H1 (cell line): ENCODE data around the gene PRRX1. TPM values are rescaled to one million over a fixed set of nuclear protein-coding genes. Genes with fewer than 3 reads are reported as not detected.

Experiments used
- KDM5A ChIP-seq: fragments of 200-600 bp; IDR thresholded peaks from 2 replicates; pipeline ENCODE4 v1.7.1; 2012; ENCODE audit warnings: mild to moderate bottlenecking, low read length, inconsistent platforms, mixed read lengths
- SP2 ChIP-seq: IDR thresholded peaks from 2 replicates; pipeline ENCODE4 v1.6.1; 2012; ENCODE audit warnings: mild to moderate bottlenecking, low read length, inconsistent platforms
- polyA plus RNA-seq, 7 experiments: library from polyadenylated mRNA; depleted of rRNA in 3 of 7; stranded (reverse) in 5 of 7; unstranded in 2 of 7; fragments of >200 nt in 5 of 7; fragments of 200-250 nt in 2 of 7; gene quantifications; 1 replicate in 5 of 7; 2 replicates in 1 of 7; 4 replicates in 1 of 7; pipeline versions ENCODE4 v1.2.1 to v1.2.3, GENCODE V29; 2011 to 2013; ENCODE audit warnings: missing spikeins in 2 of 7, mixed read lengths in 2 of 7
- total RNA-seq: library from RNA; stranded (reverse); fragmentation: NEBNext Ultra II Directional; extraction: Animal tissue kit (Norgen Biotek cat#: 25700); gene quantifications from 2 replicates; pipeline ENCODE4 v1.2.1, GENCODE V29; 2021
- TF ChIP-seq, protein P1 (sequence below): fragments of 300-600 bp; sonication (generic); IDR thresholded peaks from 2 replicates; pipeline ENCODE4 v1.7.1; 2012; ENCODE audit warnings: low read length, moderate library complexity, mild to moderate bottlenecking, inconsistent platforms; ENCODE audit not compliant: insufficient replicate concordance
- TF ChIP-seq, protein P2 (sequence below): IDR thresholded peaks from 2 replicates; pipeline ENCODE4 v1.6.1; 2012; ENCODE audit warnings: low read length, inconsistent platforms
- TF ChIP-seq, protein P3 (sequence below): IDR thresholded peaks from 2 replicates; pipeline ENCODE4 v1.6.1; 2011; ENCODE audit warnings: low read length, improper control_type of control experiment
- TF ChIP-seq, protein P4 (sequence below), 3 experiments: IDR thresholded peaks; 1 replicate in 2 of 3; 2 replicates in 1 of 3; pipeline versions ENCODE4 v1.5.1 to v1.6.1; 2011; ENCODE audit warnings: low read length in 3 of 3, mild to moderate bottlenecking in 3 of 3, inconsistent platforms in 2 of 3, low read depth in 1 of 3, moderate library complexity in 1 of 3; ENCODE audit not compliant: insufficient read depth in 1 of 3; ENCODE audit errors: control extremely low read depth in 1 of 3

PRRX1 gene
- total and polyA plus RNA-seq, 2 of the 8 experiments (the other 6 are each of a cell fraction or from before 2014, with no cell fraction given): not detected

DNA sequence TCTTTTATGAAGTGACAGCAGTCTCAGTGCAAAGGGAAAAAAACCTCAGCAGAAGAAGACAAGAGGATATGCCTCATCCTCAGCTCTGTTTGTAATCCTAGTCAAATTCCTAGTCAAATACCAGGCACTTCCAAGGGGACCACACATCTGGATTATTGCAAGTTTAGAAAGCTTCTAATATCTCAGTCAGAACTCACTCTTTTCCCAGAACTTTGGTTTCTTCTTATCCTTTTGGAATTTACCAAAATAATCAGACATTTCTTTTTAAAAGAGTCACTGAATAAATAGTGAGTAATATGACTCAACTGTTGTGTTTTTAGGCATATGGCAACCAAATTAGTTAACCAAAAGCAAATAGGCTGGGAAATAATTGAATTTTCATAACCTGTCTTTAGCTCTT lies 47.8 kb downstream of the PRRX1 start (continued):
- TF ChIP-seq, protein P1, sequence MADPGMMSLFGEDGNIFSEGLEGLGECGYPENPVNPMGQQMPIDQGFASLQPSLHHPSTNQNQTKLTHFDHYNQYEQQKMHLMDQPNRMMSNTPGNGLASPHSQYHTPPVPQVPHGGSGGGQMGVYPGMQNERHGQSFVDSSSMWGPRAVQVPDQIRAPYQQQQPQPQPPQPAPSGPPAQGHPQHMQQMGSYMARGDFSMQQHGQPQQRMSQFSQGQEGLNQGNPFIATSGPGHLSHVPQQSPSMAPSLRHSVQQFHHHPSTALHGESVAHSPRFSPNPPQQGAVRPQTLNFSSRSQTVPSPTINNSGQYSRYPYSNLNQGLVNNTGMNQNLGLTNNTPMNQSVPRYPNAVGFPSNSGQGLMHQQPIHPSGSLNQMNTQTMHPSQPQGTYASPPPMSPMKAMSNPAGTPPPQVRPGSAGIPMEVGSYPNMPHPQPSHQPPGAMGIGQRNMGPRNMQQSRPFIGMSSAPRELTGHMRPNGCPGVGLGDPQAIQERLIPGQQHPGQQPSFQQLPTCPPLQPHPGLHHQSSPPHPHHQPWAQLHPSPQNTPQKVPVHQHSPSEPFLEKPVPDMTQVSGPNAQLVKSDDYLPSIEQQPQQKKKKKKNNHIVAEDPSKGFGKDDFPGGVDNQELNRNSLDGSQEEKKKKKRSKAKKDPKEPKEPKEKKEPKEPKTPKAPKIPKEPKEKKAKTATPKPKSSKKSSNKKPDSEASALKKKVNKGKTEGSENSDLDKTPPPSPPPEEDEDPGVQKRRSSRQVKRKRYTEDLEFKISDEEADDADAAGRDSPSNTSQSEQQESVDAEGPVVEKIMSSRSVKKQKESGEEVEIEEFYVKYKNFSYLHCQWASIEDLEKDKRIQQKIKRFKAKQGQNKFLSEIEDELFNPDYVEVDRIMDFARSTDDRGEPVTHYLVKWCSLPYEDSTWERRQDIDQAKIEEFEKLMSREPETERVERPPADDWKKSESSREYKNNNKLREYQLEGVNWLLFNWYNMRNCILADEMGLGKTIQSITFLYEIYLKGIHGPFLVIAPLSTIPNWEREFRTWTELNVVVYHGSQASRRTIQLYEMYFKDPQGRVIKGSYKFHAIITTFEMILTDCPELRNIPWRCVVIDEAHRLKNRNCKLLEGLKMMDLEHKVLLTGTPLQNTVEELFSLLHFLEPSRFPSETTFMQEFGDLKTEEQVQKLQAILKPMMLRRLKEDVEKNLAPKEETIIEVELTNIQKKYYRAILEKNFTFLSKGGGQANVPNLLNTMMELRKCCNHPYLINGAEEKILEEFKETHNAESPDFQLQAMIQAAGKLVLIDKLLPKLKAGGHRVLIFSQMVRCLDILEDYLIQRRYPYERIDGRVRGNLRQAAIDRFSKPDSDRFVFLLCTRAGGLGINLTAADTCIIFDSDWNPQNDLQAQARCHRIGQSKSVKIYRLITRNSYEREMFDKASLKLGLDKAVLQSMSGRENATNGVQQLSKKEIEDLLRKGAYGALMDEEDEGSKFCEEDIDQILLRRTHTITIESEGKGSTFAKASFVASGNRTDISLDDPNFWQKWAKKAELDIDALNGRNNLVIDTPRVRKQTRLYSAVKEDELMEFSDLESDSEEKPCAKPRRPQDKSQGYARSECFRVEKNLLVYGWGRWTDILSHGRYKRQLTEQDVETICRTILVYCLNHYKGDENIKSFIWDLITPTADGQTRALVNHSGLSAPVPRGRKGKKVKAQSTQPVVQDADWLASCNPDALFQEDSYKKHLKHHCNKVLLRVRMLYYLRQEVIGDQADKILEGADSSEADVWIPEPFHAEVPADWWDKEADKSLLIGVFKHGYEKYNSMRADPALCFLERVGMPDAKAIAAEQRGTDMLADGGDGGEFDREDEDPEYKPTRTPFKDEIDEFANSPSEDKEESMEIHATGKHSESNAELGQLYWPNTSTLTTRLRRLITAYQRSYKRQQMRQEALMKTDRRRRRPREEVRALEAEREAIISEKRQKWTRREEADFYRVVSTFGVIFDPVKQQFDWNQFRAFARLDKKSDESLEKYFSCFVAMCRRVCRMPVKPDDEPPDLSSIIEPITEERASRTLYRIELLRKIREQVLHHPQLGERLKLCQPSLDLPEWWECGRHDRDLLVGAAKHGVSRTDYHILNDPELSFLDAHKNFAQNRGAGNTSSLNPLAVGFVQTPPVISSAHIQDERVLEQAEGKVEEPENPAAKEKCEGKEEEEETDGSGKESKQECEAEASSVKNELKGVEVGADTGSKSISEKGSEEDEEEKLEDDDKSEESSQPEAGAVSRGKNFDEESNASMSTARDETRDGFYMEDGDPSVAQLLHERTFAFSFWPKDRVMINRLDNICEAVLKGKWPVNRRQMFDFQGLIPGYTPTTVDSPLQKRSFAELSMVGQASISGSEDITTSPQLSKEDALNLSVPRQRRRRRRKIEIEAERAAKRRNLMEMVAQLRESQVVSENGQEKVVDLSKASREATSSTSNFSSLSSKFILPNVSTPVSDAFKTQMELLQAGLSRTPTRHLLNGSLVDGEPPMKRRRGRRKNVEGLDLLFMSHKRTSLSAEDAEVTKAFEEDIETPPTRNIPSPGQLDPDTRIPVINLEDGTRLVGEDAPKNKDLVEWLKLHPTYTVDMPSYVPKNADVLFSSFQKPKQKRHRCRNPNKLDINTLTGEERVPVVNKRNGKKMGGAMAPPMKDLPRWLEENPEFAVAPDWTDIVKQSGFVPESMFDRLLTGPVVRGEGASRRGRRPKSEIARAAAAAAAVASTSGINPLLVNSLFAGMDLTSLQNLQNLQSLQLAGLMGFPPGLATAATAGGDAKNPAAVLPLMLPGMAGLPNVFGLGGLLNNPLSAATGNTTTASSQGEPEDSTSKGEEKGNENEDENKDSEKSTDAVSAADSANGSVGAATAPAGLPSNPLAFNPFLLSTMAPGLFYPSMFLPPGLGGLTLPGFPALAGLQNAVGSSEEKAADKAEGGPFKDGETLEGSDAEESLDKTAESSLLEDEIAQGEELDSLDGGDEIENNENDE: no peak
- TF ChIP-seq, protein P2, sequence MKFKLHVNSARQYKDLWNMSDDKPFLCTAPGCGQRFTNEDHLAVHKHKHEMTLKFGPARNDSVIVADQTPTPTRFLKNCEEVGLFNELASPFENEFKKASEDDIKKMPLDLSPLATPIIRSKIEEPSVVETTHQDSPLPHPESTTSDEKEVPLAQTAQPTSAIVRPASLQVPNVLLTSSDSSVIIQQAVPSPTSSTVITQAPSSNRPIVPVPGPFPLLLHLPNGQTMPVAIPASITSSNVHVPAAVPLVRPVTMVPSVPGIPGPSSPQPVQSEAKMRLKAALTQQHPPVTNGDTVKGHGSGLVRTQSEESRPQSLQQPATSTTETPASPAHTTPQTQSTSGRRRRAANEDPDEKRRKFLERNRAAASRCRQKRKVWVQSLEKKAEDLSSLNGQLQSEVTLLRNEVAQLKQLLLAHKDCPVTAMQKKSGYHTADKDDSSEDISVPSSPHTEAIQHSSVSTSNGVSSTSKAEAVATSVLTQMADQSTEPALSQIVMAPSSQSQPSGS: no peak
- TF ChIP-seq SP2: no peak
- no peak for TF ChIP-seq KDM5A
- TF ChIP-seq, protein P3, sequence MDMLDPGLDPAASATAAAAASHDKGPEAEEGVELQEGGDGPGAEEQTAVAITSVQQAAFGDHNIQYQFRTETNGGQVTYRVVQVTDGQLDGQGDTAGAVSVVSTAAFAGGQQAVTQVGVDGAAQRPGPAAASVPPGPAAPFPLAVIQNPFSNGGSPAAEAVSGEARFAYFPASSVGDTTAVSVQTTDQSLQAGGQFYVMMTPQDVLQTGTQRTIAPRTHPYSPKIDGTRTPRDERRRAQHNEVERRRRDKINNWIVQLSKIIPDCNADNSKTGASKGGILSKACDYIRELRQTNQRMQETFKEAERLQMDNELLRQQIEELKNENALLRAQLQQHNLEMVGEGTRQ: no peak
- TF ChIP-seq, protein P4, sequence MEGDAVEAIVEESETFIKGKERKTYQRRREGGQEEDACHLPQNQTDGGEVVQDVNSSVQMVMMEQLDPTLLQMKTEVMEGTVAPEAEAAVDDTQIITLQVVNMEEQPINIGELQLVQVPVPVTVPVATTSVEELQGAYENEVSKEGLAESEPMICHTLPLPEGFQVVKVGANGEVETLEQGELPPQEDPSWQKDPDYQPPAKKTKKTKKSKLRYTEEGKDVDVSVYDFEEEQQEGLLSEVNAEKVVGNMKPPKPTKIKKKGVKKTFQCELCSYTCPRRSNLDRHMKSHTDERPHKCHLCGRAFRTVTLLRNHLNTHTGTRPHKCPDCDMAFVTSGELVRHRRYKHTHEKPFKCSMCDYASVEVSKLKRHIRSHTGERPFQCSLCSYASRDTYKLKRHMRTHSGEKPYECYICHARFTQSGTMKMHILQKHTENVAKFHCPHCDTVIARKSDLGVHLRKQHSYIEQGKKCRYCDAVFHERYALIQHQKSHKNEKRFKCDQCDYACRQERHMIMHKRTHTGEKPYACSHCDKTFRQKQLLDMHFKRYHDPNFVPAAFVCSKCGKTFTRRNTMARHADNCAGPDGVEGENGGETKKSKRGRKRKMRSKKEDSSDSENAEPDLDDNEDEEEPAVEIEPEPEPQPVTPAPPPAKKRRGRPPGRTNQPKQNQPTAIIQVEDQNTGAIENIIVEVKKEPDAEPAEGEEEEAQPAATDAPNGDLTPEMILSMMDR (IDR thresholded peaks at IDR 0.05; ENCODE audit: control extremely low read depth in 1 of 3, insufficient read depth in 1 of 3, low read depth in 1 of 3, low read length in 3 of 3): no peak
